ENCODE data around the gene FBLN1.

DNA sequence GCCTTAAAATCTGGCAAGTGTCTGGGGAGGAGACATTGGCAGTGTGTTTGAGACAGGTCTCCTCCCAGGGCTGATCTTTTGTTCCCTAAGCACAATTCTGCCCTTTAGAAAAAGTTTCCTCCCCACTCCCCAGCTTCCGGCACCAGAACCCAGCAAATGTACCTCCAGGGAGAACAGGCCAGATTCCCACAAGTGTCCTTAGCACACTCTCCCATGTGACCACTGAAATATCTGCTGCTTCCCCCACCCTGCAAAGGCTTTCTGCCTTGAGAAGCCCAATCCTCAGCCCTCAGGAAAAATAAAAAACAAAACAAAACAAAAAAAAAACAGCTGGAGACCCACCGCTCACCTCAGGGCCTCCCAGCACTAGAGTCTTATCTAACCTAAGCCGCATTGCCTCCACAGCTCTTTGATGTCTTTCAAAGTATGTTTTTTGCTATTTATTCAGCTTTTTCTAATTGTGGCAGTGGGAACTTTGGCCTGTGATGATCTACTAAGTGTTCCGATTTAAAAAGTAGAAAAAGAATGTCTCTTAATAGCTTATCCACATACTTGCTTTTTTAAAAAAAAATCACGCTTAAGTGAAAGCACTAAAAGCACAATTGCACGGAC is 29.0 kb upstream of the FBLN1 start:
- TF ChIP-seq, protein P1, sequence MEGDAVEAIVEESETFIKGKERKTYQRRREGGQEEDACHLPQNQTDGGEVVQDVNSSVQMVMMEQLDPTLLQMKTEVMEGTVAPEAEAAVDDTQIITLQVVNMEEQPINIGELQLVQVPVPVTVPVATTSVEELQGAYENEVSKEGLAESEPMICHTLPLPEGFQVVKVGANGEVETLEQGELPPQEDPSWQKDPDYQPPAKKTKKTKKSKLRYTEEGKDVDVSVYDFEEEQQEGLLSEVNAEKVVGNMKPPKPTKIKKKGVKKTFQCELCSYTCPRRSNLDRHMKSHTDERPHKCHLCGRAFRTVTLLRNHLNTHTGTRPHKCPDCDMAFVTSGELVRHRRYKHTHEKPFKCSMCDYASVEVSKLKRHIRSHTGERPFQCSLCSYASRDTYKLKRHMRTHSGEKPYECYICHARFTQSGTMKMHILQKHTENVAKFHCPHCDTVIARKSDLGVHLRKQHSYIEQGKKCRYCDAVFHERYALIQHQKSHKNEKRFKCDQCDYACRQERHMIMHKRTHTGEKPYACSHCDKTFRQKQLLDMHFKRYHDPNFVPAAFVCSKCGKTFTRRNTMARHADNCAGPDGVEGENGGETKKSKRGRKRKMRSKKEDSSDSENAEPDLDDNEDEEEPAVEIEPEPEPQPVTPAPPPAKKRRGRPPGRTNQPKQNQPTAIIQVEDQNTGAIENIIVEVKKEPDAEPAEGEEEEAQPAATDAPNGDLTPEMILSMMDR (IDR thresholded peaks at IDR 0.05), result no peak
- TF ChIP-seq POLR2A (IDR thresholded peaks at IDR 0.05), result no peak
